Globus pallidus (tissue), 1 donor: ENCODE results near the gene TTC7B.

Experiments
- DNase-seq: peaks from one replicate; pipeline ENCODE4 v3.0.0-alpha.2; 2015; ENCODE audit warnings: low spot score

Gene TTC7B

GRCh38 chr14:90489916-90490719, 326.1 kb downstream of the TTC7B start:
- DNase-seq: no peak

- no peak for DNase-seq
These were observed 326.9 kb downstream of the TTC7B start for GRCh38 chr14:90489306-90489705.

GRCh38 chr14:90488256-90488655, 328.0 kb downstream of the TTC7B start:
- DNase-seq: no peak

- no peak for DNase-seq
These were observed 328.8 kb downstream of the TTC7B start for GRCh38 chr14:90487462-90487861.

GRCh38 chr14:90487031-90487430, 329.2 kb downstream of the TTC7B start:
- no peak for DNase-seq

- DNase-seq: no peak
These were observed 331.9 kb downstream of the TTC7B start for GRCh38 chr14:90484291-90484690.

GRCh38 chr14:90483571-90483974, 332.7 kb downstream of the TTC7B start:
- no peak for DNase-seq

- no peak for DNase-seq
These were observed 333.1 kb downstream of the TTC7B start for GRCh38 chr14:90483117-90483516.

- no peak for DNase-seq
These were observed 340.9 kb downstream of the TTC7B start for GRCh38 chr14:90475298-90475697.
